GM23248 (cell line): Measurements from ENCODE around the gene PACS1.

Experiments used
- EZH2 ChIP-seq: fragments of 200-600 bp; sonication (generic); IDR thresholded peaks from 2 replicates; pipeline ENCODE4 v1.6.1; 2018; ENCODE audit warnings: antibody characterized with exemption, mild to moderate bottlenecking; ENCODE audit not compliant: insufficient read depth, poor library complexity, severe bottlenecking
- EZH2phosphoT487 ChIP-seq: fragments of 200-600 bp; sonication (generic); IDR thresholded peaks from 2 replicates; pipeline ENCODE4 v1.6.1; 2018; ENCODE audit warnings: antibody characterized with exemption, moderate library complexity, mild to moderate bottlenecking, low read depth; ENCODE audit not compliant: insufficient read depth

DNA sequence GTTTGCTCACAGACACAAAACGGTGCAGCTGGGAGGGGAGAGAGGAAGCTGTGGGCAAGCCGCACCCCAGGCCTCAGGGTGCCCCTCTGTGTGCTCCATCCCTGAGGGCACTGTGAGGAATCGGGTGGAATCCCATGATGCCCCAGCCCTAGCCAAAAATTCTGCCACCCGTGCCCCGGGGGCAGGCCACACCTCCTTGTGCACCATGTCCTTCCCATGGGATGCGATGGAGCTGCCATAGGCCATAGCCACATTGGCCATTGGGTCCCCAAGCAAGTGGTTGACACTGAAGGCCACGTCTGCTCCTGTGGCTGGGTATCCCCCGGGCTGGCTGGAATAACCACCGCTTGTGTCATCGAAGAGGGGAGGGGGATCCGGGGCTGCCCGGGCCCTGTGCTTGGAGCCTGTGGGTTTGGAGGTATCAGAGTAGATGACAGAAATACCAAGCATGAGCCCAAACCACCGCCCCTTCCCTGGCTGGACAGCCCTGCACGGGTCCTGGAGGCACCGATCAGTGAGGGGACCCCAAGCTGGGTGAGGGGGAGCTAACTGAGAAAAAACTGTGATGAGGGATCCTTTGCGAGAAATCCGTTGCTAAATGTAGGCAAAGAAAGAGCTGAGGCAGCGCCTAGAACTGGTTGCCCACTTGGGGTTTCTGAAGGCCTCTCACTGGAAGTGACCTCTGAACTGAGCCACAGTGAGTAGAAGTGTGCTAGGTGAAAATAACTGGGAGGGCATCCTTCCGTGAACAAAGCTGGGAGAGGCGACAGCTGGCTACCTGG is 218.0 kb downstream of the PACS1 start:
- TF ChIP-seq EZH2phosphoT487 (no peak), EZH2 (no peak)
